ENCODE results near the gene LLGL2.

- TF ChIP-seq CTCF (conservative IDR thresholded peaks at IDR 0.05; ENCODE audit: low read length) (no peak), EZH2phosphoT487 (IDR thresholded peaks at IDR 0.05; ENCODE audit: borderline replicate concordance, low read depth, low read length) (no peak)
Measured at GRCh38 chr17:75521290-75521689, 4.2 kb upstream of the LLGL2 start.
